DMS79 (cell line): ENCODE measurements around the gene CDK5.
A peak's percentile ranks its signal among the peaks of the same experiment; 100 is the strongest.
"Not testable (repeated sequence)": the region's sequence is repeated elsewhere in the genome, so short reads cannot be mapped to it uniquely, and the experiment has no call there.

Experiments
- DNase-seq: peaks from one replicate; lab custom pipeline; 2025; lab: John Stamatoyannopoulos, UW

Gene CDK5

GRCh38 chr7:151056666-151057505 is 811 bp downstream of the CDK5 start:
- DNase-seq = no peak

DNA sequence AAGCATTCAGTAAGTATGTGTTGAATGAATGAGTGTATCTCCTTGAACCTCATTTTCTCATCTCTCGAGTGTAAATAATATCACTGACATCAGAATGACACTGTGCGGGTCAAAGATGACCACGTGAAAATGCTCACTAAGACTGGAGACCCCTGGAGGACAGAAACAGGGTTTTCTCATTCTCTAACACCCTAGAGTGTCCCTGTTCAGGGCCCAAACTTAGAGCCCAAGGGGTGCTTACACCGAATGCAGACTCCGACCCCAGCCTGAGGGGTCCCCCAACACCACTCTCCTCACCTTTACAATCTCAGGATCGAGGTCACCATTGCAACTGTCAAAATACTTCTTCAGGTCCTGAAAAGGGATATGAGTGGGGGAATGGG is 1.4 kb downstream of the CDK5 start:
- DNase-seq = no peak

- DNase-seq = no peak
These were observed 3.9 kb downstream of the CDK5 start for GRCh38 chr7:151053751-151054150.

GRCh38 chr7:151053096-151053495 is 4.6 kb downstream of the CDK5 start:
- no peak for DNase-seq

DNA sequence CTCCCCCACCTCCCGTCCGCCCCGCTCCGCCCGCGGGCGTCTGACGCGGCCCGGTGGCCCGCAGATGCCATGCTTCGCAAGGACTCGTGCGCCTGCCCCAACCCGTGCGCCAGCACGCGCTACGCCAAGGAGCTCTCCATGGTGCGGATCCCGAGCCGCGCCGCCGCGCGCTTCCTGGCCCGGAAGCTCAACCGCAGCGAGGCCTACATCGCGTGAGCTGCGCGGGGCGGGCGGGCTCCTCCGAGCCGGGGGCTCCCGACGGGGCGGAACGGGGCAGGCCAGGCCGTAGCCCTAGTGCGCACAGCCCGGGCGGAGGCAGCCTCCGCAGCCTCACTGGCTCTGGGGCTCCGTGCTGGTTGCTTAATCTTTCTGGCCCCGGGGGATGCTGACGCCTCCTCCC is 6.6 kb downstream of the CDK5 start:
- DNase-seq = no peak

DNA sequence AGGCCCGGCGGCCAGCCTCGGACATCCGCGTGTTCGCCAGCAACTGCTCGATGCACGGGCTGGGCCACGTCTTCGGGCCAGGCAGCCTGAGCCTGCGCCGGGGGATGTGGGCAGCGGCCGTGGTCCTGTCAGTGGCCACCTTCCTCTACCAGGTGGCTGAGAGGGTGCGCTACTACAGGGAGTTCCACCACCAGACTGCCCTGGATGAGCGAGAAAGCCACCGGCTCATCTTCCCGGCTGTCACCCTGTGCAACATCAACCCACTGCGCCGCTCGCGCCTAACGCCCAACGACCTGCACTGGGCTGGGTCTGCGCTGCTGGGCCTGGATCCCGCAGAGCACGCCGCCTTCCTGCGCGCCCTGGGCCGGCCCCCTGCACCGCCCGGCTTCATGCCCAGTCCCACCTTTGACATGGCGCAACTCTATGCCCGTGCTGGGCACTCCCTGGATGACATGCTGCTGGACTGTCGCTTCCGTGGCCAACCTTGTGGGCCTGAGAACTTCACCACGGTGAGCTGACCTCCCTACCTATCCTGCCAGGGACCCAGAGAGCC is 8.7 kb downstream of the CDK5 start:
- DNase-seq = no peak

- no peak for DNase-seq
These were observed 9.5 kb downstream of the CDK5 start, which contains the start of gene ASIC3 for GRCh38 chr7:151047976-151048815. TSS of gene ASIC3 (plus strand) at chr7:151048531. CDS start at chr7:151048886, 355 bp downstream.

DNA sequence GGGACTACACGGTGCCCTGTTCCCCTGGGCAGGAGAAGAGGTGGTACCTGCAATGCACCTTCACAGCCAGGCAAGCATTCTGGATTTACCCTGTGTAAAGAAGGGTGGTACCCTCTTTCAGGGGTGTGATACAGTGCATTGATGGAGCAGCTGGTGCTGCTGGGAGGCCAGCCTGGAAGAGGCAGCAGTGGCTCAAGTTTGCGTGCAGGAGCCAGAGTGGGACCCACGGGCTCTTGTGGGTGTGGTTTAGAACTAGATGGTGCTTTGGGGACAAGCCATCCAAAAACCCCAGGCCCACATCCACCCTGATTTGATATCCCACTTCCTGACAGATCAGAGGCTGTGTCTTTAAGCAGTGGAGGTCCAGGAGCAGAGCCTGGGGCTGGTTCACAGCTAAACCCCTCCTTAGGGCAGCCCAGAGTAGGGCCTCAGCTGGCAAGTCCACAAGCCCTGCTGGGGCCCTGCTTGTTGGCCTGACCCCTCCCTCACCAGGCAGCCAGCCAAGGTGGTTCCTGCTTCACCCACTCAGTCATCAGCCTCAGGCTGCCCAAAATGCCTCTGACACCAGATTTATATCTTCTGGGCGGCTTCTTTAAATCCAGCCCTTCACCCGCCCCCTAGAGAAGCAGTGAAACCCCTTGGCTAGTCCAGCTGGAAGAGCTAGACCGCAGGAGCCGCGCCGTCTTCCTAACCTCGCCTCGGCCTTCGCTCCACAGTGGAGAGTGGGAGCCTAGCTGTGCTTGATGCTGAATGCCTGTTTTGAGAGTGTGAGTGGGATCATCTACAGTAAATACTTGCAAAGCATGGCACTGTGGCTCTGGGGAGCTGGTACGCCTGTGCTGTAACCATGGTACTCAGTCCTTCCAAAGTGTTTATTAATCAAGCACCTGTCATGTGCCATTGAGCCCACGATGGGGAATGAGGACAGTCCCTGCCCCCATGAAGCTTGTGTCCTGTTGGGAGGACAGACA is 10.8 kb downstream of the CDK5 start:
- DNase-seq = peak; percentile 33

- no peak for DNase-seq
These were observed 11.7 kb downstream of the CDK5 start for GRCh38 chr7:151045967-151046366.

DNA sequence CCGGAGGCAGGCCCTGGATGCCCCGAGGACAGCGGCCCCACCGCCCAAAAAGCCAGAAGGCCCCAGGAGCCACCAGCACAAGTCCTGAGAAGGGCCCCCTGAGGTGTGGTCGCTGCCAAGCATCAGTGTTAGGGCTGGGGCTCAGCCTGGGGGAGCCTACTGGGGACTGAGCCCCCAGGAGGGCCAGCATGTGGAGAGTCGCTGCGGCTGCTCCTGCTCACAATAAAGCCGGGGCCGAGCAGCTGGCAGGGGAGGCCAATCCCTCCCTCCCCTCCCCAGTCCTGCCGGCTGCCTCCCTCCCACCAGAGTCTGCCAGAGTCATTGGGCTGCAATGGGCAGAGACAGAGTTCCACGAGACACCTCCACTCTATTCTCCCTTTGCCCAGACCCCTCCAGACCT is 12.4 kb downstream of the CDK5 start:
- no peak for DNase-seq

GRCh38 chr7:151043959-151044358 is 13.7 kb downstream of the CDK5 start:
- DNase-seq = no peak

- not testable (repeated sequence) for DNase-seq
These were observed 14.2 kb downstream of the CDK5 start for GRCh38 chr7:151043449-151043848.

DNA sequence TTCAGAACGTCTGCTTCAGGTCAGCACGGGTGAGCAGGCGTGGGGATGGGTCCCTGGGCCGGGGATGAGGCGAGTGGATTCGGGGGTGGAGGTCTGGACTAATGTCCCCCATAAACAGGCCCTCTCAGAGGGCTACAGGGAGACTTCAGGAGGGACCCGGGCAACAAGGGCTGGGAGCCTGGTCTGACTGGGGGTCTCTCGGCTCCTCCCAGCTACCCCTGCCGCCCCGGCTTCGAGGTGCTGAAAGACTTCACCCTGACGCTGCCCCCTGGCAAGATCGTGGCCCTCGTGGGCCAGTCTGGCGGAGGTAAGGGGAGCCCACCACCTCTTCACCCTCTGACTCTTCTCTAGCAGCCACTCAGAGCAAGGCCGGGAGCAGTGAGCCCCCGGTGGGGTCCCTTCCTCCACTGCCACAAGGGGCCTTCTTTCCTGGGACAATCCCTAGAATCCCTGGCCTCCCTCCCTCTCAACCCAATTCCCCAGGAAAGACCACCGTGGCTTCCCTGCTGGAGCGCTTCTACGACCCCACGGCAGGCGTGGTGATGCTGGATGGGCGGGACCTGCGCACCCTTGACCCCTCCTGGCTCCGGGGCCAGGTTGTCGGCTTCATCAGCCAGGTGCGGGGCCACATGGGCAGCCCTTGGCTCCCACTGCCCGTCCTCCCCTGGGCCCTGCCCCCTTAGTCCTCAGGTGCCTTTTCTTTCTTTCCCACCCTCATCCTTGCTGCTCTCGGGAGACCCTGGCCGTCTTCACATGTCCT is 16.9 kb downstream of the CDK5 start:
- DNase-seq = no peak

GRCh38 chr7:151039850-151040548 is 17.7 kb downstream of the CDK5 start:
- DNase-seq = no peak

- DNase-seq = no peak
These were observed 18.5 kb downstream of the CDK5 start for GRCh38 chr7:151038951-151039849.

- DNase-seq = no peak
These were observed 21.8 kb downstream of the CDK5 start for GRCh38 chr7:151035902-151036301.

- no peak for DNase-seq
These were observed 22.5 kb downstream of the CDK5 start for GRCh38 chr7:151035026-151035717.

- no peak for DNase-seq
These were observed 23.2 kb downstream of the CDK5 start for GRCh38 chr7:151034312-151035025.
